ENCODE results near the gene SON. TPM values are rescaled to one million over a fixed set of nuclear protein-coding genes. Genes with fewer than 3 reads are reported as not detected.

SON gene
- total and polyA plus RNA-seq, 2 of the 4 experiments (the other 2 are of a cell fraction), result 81.6 to 146 TPM

DNA sequence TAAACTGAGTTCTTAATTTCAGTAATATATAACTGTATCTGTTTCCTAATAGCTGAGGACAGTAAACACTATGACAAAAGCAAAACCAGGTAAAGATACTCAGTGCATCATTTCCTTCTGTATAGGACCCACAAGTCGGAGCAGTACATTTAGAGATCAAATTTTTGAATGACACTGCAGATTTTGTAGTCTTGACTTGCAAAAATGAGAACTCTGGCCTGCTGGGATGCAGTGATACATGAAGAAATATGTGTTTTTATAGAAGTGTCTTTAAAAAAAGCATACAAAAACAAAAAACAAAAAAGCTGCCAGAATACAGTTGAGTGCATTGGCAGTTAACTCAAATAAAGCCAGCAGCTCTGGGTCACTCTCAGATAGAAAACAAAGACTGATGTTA is 19.9 kb upstream of the SON start:
- Histone ChIP-seq H3K4me3 (ENCODE audit: insufficient read depth, low read depth, low read length) (no peak overlapping the region), H2BK5ac (ENCODE audit: low read depth, low read length, poor library complexity, severe bottlenecking) (no peak overlapping the region), H3K79me1 (ENCODE audit: low read depth in 1 of 2, low read length in 2 of 2) (no peaks in the 10 kb centered on the region; a peak in 1 of 4 replicates), H2BK20ac (ENCODE audit: low read depth, low read length) (no peak overlapping the region), H2AK5ac (ENCODE audit: low read depth, low read length) (no peak overlapping the region), H3K23ac (ENCODE audit: low read depth, low read length) (no peak overlapping the region), H3K27ac (ENCODE audit: insufficient read depth, low read length) (no peak overlapping the region), H3K9ac (ENCODE audit: low read depth, low read length) (no peak overlapping the region), H4K5ac (ENCODE audit: low read depth, low read length) (no peak overlapping the region), H3K14ac (replicated peaks; ENCODE audit: low read depth, low read length) (no peak overlapping the region), H3K56ac (ENCODE audit: extremely low read depth, insufficient read depth, low read length) (no peak overlapping the region), H3K4me2 (ENCODE audit: low read depth, low read length) (no peak overlapping the region), H3K27me3 (ENCODE audit: control insufficient read depth, insufficient read depth, low read length) (no peaks in the 10 kb centered on the region), H3K9me3 (ENCODE audit: control insufficient read depth, insufficient read depth, low read length) (no peaks in the 10 kb centered on the region), H2AFZ (replicated peaks; ENCODE audit: low read length, poor library complexity) (no peak overlapping the region), H4K8ac (ENCODE audit: low read depth in 2 of 2, low read length in 2 of 2) (no peak overlapping the region), H4K20me1 (ENCODE audit: insufficient read depth, low read length) (no peaks in the 10 kb centered on the region), H3K4ac (ENCODE audit: low read depth, low read length) (no peak overlapping the region), H3K4me1 (ENCODE audit: control insufficient read depth, insufficient read depth, low read length) (no peaks in the 10 kb centered on the region), H3K9me1 (ENCODE audit: insufficient read depth, low read length) (no peaks in the 10 kb centered on the region), H2AK9ac (replicated peaks; ENCODE audit: low read depth, low read length, poor library complexity) (no peak overlapping the region), H3K36me3 (ENCODE audit: control insufficient read depth, insufficient read depth, low read length) (peaks cover 35% of the 10 kb centered on the region), H3K18ac (ENCODE audit: low read depth, low read length) (no peak overlapping the region), H2BK120ac (ENCODE audit: low read depth, low read length) (no peak overlapping the region), H2BK15ac (ENCODE audit: low read depth, low read length) (no peak overlapping the region), H4K91ac (ENCODE audit: insufficient read depth, low read depth, low read length) (no peak overlapping the region)
- no peak for ATAC-seq (ENCODE audit: low read depth)
- no TSS peak for BruUV-seq (replicated peaks)
- in situ Hi-C loops (cut with MboI; ENCODE audit: low sequenced_read_pairs), result no loop called here
- no peak for DNase-seq
- no CpG with 5 or more reads among the region's 1 CpG for WGBS, 2 experiments (ENCODE audit: extremely low coverage in 2 of 2, insufficient read length in 1 of 2)
- dilution Hi-C loops (cut with HindIII; ENCODE audit: low sequenced_read_pairs, unreplicated experiment), result no loop called here
- ChIA-PET CTCF (no interaction called here), POLR2A (ENCODE audit: unreplicated experiment) (no interaction called here)
- TF ChIP-seq CEBPB (IDR thresholded peaks at IDR 0.05; ENCODE audit: low read depth, low read length), result no peak
- peak; percentile 71 for TF ChIP-seq NFE2L2 (IDR thresholded peaks at IDR 0.05; ENCODE audit: low read depth, low read length)
- TF ChIP-seq RFX5 (IDR thresholded peaks at IDR 0.05; ENCODE audit: low read depth, low read length), result no peak
- TF ChIP-seq RAD21 (IDR thresholded peaks at IDR 0.05; ENCODE audit: low read length), result no peak
- no peak for TF ChIP-seq CHD1 (IDR thresholded peaks at IDR 0.05; ENCODE audit: low read depth, low read length)
- intact Hi-C loops (cut with micrococcal nuclease), result no loop called here

Measured in IMR-90 (cell line).